Neural crest cell (in vitro differentiated cells): Measurements from ENCODE around the gene EIF3A. TPM values are rescaled to one million over a fixed set of nuclear protein-coding genes. Genes with fewer than 3 reads are reported as not detected.

Source experiments
- DNase-seq: peaks from one replicate; pipeline ENCODE4 v3.0.0; 2021; ENCODE audit warnings: low read depth, mixed read lengths, low spot score
- H3K27ac Mint-ChIP-seq: one replicate; pipeline ENCODE4 v1.8.0; 2021; ENCODE audit warnings: mild to moderate bottlenecking, mixed read lengths; ENCODE audit not compliant: unreplicated experiment
- H3K27me3 Mint-ChIP-seq: 2 replicates; pipeline ENCODE4 v1.8.0; 2021; ENCODE audit warnings: low read depth, mild to moderate bottlenecking, mixed read lengths
- H3K36me3 Mint-ChIP-seq: 2 replicates; pipeline ENCODE4 v1.8.0; 2021; ENCODE audit warnings: low read depth, mild to moderate bottlenecking, mixed read lengths
- H3K4me1 Mint-ChIP-seq: 2 replicates; pipeline ENCODE4 v1.8.0; 2021; ENCODE audit warnings: mixed read lengths
- H3K4me3 Mint-ChIP-seq: one replicate; pipeline ENCODE4 v1.8.0; 2021; ENCODE audit warnings: mild to moderate bottlenecking, mixed read lengths
- H3K9me3 Mint-ChIP-seq: 2 replicates; pipeline ENCODE4 v1.8.0; 2021; ENCODE audit warnings: mixed read lengths
- CTCF ChIP-seq: fragments of 200-600 bp; sonication (generic); conservative IDR thresholded peaks from 2 replicates; pipeline ENCODE4 v1.5.0; 2021; ENCODE audit warnings: antibody characterized with exemption, mild to moderate bottlenecking
- long read RNA-seq: library from polyadenylated mRNA; unstranded; transcript quantifications from one replicate; pipeline ENCODE4 v2.0.0, GENCODE V29; 2020
- total RNA-seq: library from RNA; stranded (reverse); gene quantifications from 2 replicates; pipeline ENCODE4 v1.2.1, GENCODE V29; 2021

Gene EIF3A, protein sequence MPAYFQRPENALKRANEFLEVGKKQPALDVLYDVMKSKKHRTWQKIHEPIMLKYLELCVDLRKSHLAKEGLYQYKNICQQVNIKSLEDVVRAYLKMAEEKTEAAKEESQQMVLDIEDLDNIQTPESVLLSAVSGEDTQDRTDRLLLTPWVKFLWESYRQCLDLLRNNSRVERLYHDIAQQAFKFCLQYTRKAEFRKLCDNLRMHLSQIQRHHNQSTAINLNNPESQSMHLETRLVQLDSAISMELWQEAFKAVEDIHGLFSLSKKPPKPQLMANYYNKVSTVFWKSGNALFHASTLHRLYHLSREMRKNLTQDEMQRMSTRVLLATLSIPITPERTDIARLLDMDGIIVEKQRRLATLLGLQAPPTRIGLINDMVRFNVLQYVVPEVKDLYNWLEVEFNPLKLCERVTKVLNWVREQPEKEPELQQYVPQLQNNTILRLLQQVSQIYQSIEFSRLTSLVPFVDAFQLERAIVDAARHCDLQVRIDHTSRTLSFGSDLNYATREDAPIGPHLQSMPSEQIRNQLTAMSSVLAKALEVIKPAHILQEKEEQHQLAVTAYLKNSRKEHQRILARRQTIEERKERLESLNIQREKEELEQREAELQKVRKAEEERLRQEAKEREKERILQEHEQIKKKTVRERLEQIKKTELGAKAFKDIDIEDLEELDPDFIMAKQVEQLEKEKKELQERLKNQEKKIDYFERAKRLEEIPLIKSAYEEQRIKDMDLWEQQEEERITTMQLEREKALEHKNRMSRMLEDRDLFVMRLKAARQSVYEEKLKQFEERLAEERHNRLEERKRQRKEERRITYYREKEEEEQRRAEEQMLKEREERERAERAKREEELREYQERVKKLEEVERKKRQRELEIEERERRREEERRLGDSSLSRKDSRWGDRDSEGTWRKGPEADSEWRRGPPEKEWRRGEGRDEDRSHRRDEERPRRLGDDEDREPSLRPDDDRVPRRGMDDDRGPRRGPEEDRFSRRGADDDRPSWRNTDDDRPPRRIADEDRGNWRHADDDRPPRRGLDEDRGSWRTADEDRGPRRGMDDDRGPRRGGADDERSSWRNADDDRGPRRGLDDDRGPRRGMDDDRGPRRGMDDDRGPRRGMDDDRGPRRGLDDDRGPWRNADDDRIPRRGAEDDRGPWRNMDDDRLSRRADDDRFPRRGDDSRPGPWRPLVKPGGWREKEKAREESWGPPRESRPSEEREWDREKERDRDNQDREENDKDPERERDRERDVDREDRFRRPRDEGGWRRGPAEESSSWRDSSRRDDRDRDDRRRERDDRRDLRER (N-terminal part only)
- 163 and 169 TPM in 2 replicates for total RNA-seq
- long read RNA-seq, full-length matches to known transcripts: 8 of 554 reads
- long read RNA-seq, partial matches to known transcripts: 526 of 554 reads
- long read RNA-seq, other reads (novel, unspliced or antisense): 20 of 554 reads

DNA sequence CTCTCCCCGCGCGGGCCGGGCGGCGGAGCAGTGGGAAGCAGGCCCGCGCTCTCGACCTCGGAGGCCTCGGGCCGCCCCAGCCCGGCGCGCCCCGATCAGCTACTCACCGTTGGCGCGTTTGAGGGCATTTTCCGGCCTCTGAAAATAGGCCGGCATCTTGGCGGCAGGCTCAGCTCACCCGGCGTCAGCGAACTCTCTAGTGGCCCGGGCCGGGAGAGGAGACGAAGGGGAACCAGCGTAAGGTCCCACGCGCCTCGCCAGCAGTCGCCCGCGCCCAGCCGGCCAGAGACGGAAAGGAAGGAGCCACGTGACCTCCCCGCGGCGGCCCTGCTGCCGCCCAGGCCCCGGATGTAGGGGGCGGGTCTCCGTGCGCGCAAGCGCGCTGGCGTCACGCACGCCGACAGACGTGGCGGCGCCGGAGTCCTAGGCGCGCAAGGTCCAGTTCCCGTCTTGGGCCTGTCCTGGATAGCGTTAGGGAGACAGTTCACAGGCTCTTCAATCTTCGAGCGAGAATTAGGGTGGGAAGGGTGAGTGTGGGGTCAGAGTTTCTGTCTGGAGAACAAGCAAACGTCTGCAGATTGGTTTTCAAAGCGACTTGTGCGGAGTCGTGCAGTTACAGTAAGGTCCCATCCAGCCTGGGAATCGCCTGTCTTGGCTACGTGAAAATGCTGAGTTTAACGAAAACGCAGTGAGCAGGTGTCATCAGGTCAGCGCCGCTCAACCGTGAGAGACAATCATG lies at the start of gene EIF3A:
EIF3A (minus strand) TSS at position 297 of the 739 bp plus-strand sequence; CDS start at position 156, 141 bp downstream.
- Mint-ChIP-seq H3K27ac (peak within 1 kb of the TSS; percentile 97), H3K9me3 (no peaks in the 10 kb centered on the region), H3K4me3 (peak within 1 kb of the TSS; percentile 99), H3K36me3 (peaks cover 14% of the 10 kb centered on the region), H3K4me1 (peaks cover 43% of the 10 kb centered on the region), H3K27me3 (no peaks in the 10 kb centered on the region)
- no peak for TF ChIP-seq CTCF
- DNase-seq: peak; percentile 89

- H3K4me3 Mint-ChIP-seq: no peak overlapping the region
- H3K9me3 Mint-ChIP-seq: peaks cover 2% of the 10 kb centered on the region
- H3K36me3 Mint-ChIP-seq: peaks cover 32% of the 10 kb centered on the region
- TF ChIP-seq CTCF: no peak
- H3K4me1 Mint-ChIP-seq: no peaks in the 10 kb centered on the region
- DNase-seq: no peak
- no peaks in the 10 kb centered on the region for H3K27me3 Mint-ChIP-seq
- no peak overlapping the region for H3K27ac Mint-ChIP-seq
Observed at GRCh38 chr10:119129721-119130120, 49.1 kb upstream of the EIF3A start.

GRCh38 chr10:119125942-119126341 lies 45.3 kb upstream of the EIF3A start:
- Mint-ChIP-seq H3K27ac (no peak overlapping the region), H3K9me3 (peaks cover 2% of the 10 kb centered on the region), H3K4me1 (no peaks in the 10 kb centered on the region), H3K27me3 (no peaks in the 10 kb centered on the region), H3K4me3 (no peak overlapping the region), H3K36me3 (peaks cover 23% of the 10 kb centered on the region)
- no peak for TF ChIP-seq CTCF
- DNase-seq: no peak

- peaks cover 8% of the 10 kb centered on the region for H3K36me3 Mint-ChIP-seq
- H3K9me3 Mint-ChIP-seq: peaks cover 1% of the 10 kb centered on the region
- DNase-seq: no peak
- H3K27ac Mint-ChIP-seq: no peak overlapping the region
- no peak for TF ChIP-seq CTCF
- H3K4me1 Mint-ChIP-seq: no peaks in the 10 kb centered on the region
- H3K27me3 Mint-ChIP-seq: no peaks in the 10 kb centered on the region
- H3K4me3 Mint-ChIP-seq: no peak overlapping the region
Observed at GRCh38 chr10:119120875-119121274, 40.3 kb upstream of the EIF3A start.
